ENCODE data around the gene RAP1GDS1.

Gene RAP1GDS1

DNA sequence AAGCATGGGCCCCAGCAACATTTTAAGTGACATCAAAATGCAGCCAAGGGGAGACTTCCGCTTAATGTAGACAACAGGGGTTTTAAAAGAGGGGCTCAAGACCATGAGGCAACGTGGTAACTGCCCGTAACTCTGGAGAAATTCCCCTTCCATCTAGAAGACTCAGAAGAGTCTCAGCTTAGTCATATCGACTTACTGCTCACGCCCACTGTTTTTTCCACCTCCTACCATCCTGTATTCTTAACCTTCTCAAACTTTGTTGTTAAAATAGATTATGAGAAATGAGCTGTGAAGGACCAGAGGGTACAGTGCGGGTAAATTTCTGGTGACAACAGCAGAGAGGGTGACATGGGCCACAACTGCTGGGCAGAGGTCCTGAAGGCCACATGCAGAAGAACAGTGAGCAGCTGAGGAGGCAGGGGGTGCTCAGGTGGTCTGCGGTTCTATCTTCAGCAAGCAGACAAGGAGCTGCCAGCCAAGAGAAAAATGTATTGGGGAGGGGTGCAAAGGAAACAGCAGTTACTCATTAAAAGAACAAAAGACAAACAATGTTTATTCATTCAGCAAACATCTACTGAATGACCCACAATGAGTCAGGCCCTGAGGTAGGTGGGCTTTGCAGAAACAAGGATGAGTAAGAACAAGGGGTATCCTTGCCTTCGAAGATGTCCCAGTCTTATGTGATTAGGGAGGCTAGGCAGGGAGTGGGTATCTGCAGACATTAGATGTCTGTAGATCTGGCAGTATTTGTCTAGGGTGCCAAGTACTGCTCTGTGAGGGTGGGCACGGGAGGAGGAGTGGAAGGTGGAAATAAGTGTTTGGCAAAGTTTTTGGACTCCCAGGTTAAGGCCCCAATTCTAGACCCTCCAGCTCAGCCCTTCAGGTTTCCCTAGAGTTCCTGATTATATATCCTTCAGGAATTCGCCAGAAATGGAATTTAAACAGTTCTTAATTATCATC, 221.9 kb downstream of the RAP1GDS1 start:
- no peak for DNase-seq
- no peak overlapping the region for H3K27ac ChIP-seq (ENCODE audit: insufficient read depth, low read length, poor library complexity, severe bottlenecking)

DNA sequence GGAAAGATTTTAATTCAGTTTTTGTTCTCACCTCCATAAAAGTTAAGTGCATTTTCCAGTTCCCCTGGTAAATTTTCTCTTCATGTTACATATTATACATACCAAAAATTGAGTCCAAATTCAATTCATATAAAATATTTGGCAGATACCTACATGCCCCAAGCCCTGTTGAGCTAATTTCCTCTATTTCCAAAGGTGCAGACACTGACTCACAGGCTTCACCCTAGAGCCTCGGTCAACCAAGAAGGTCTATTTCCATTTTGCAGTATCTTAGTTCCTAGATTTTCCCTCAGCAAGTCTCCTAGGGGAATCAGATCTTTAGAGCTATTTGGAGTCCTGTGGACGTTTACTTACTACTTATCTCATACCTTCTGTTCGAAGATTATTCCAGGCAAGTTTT, 222.8 kb downstream of the RAP1GDS1 start:
- DNase-seq = no peak
- Histone ChIP-seq H3K27ac (ENCODE audit: insufficient read depth, low read length, poor library complexity, severe bottlenecking) (no peak overlapping the region), H3K4me1 (ENCODE audit: control insufficient read depth, insufficient read depth, low read length, poor library complexity, severe bottlenecking) (no peaks in the 10 kb centered on the region), H3K27me3 (replicated peaks; ENCODE audit: control insufficient read depth, insufficient read depth, low read length, poor library complexity, severe bottlenecking) (no peaks in the 10 kb centered on the region), H3K4me3 (ENCODE audit: insufficient read depth, low read depth, low read length, poor library complexity, severe bottlenecking) (no peak overlapping the region), H3K36me3 (ENCODE audit: control insufficient read depth, insufficient read depth, low read length) (no peaks in the 10 kb centered on the region), H3K9me3 (ENCODE audit: control insufficient read depth, low read length) (no peaks in the 10 kb centered on the region)

More for the DNA sequence above, 221.9 kb downstream of the RAP1GDS1 start:
- no peaks in the 10 kb centered on the region for H3K4me1 ChIP-seq (ENCODE audit: control insufficient read depth, insufficient read depth, low read length, poor library complexity, severe bottlenecking)
- H3K4me3 ChIP-seq (ENCODE audit: insufficient read depth, low read depth, low read length, poor library complexity, severe bottlenecking) = no peak overlapping the region
- H3K27me3 ChIP-seq (replicated peaks; ENCODE audit: control insufficient read depth, insufficient read depth, low read length, poor library complexity, severe bottlenecking) = no peaks in the 10 kb centered on the region
- H3K36me3 ChIP-seq (ENCODE audit: control insufficient read depth, insufficient read depth, low read length) = peaks cover 6% of the 10 kb centered on the region
- H3K9me3 ChIP-seq (ENCODE audit: control insufficient read depth, low read length) = no peaks in the 10 kb centered on the region

- H3K4me3 ChIP-seq (ENCODE audit: insufficient read depth, low read depth, low read length, poor library complexity, severe bottlenecking) = no peak overlapping the region
- DNase-seq = no peak
- H3K27ac ChIP-seq (ENCODE audit: insufficient read depth, low read length, poor library complexity, severe bottlenecking) = no peak overlapping the region
These were observed 224.7 kb downstream of the RAP1GDS1 start for GRCh38 chr4:98485816-98486345.

DNA sequence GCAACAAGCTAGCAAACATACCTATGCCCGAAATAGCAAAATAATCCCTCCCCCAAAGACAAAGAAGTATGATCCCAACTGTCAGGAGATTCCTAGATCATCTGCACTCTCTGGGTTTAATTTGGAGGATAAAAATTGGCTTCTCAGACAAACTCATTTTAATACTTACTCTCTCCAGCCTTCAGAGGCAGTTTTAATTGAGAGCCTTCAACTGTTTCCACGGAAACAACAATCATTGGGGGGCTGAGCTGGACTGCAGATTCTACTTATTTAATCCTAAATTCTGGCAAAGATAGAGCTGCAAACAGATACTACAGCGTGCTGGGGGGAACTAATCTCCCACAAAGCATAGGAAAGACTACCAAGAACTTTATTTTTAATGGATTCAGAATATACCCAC, 229.1 kb downstream of the RAP1GDS1 start:
- Histone ChIP-seq H3K27me3 (replicated peaks; ENCODE audit: control insufficient read depth, insufficient read depth, low read length, poor library complexity, severe bottlenecking) (no peaks in the 10 kb centered on the region), H3K4me3 (ENCODE audit: insufficient read depth, low read depth, low read length, poor library complexity, severe bottlenecking) (no peak overlapping the region), H3K36me3 (ENCODE audit: control insufficient read depth, insufficient read depth, low read length) (no peaks in the 10 kb centered on the region), H3K27ac (ENCODE audit: insufficient read depth, low read length, poor library complexity, severe bottlenecking) (no peak overlapping the region), H3K9me3 (ENCODE audit: control insufficient read depth, low read length) (no peaks in the 10 kb centered on the region), H3K4me1 (ENCODE audit: control insufficient read depth, insufficient read depth, low read length, poor library complexity, severe bottlenecking) (no peaks in the 10 kb centered on the region)
- no peak for DNase-seq

More at GRCh38 chr4:98485816-98486345, 224.7 kb downstream of the RAP1GDS1 start:
- no peaks in the 10 kb centered on the region for H3K4me1 ChIP-seq (ENCODE audit: control insufficient read depth, insufficient read depth, low read length, poor library complexity, severe bottlenecking)
- no peaks in the 10 kb centered on the region for H3K36me3 ChIP-seq (ENCODE audit: control insufficient read depth, insufficient read depth, low read length)
- no peaks in the 10 kb centered on the region for H3K9me3 ChIP-seq (ENCODE audit: control insufficient read depth, low read length)
- no peaks in the 10 kb centered on the region for H3K27me3 ChIP-seq (replicated peaks; ENCODE audit: control insufficient read depth, insufficient read depth, low read length, poor library complexity, severe bottlenecking)

- Histone ChIP-seq H3K27ac (ENCODE audit: insufficient read depth, low read length, poor library complexity, severe bottlenecking) (no peak overlapping the region), H3K4me3 (ENCODE audit: insufficient read depth, low read depth, low read length, poor library complexity, severe bottlenecking) (no peak overlapping the region)
- DNase-seq = no peak
These were observed 230.8 kb downstream of the RAP1GDS1 start for GRCh38 chr4:98491899-98492559.

DNA sequence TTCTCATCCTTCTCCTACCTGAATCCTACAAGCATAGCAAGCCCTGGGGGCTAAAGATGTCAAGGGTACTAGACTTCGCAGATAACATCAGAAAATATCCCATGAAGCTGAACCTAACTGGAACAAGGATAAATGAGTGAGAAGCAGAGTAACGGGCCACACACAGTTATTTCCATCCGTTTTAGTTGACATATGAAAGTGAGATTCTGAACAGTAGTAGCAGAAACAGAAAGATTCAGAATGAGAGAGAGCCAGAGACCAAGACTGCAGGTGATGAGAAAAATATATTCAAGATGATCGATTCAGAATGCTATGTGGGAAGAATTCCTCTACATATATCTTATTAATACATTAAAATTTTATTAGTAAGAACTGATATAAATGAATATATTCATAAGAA, 232.1 kb downstream of the RAP1GDS1 start:
- H3K4me1 ChIP-seq (ENCODE audit: control insufficient read depth, insufficient read depth, low read length, poor library complexity, severe bottlenecking) = no peaks in the 10 kb centered on the region
- H3K27me3 ChIP-seq (replicated peaks; ENCODE audit: control insufficient read depth, insufficient read depth, low read length, poor library complexity, severe bottlenecking) = no peaks in the 10 kb centered on the region
- DNase-seq = no peak
- H3K36me3 ChIP-seq (ENCODE audit: control insufficient read depth, insufficient read depth, low read length) = no peaks in the 10 kb centered on the region
- H3K27ac ChIP-seq (ENCODE audit: insufficient read depth, low read length, poor library complexity, severe bottlenecking) = no peak overlapping the region
- no peaks in the 10 kb centered on the region for H3K9me3 ChIP-seq (ENCODE audit: control insufficient read depth, low read length)
- H3K4me3 ChIP-seq (ENCODE audit: insufficient read depth, low read depth, low read length, poor library complexity, severe bottlenecking) = no peak overlapping the region

More at GRCh38 chr4:98491899-98492559, 230.8 kb downstream of the RAP1GDS1 start:
- H3K4me1 ChIP-seq (ENCODE audit: control insufficient read depth, insufficient read depth, low read length, poor library complexity, severe bottlenecking) = no peaks in the 10 kb centered on the region
- no peaks in the 10 kb centered on the region for H3K9me3 ChIP-seq (ENCODE audit: control insufficient read depth, low read length)
- H3K27me3 ChIP-seq (replicated peaks; ENCODE audit: control insufficient read depth, insufficient read depth, low read length, poor library complexity, severe bottlenecking) = no peaks in the 10 kb centered on the region
- H3K36me3 ChIP-seq (ENCODE audit: control insufficient read depth, insufficient read depth, low read length) = no peaks in the 10 kb centered on the region

All from effector memory CD4-positive, alpha-beta T cell (primary cell).